Endothelial cell of umbilical vein (primary cell): ENCODE measurements around the gene LCTL. TPM values are rescaled to one million over a fixed set of nuclear protein-coding genes. Genes with fewer than 3 reads are reported as not detected.

Source experiments
- BruUV-seq: library from RNA; stranded (reverse); fragments of 400-500 nt; replicated peaks from 2 replicates; lab custom pipeline; 2021; lab: Mats Ljungman, UMichigan
- CTCF ChIA-PET: fragments of 300-600, 350-600 bp; sonication (Branson Sonifier 250); formaldehyde crosslinking; loops from one replicate; lab custom pipeline; 2021; ENCODE audit warnings: antibody characterized with exemption, inconsistent platforms; lab: Charles Lee
- POLR2A ChIA-PET: fragments of 300-600, 350-600 bp; sonication (Branson Sonifier 250); formaldehyde crosslinking; loops from one replicate; lab custom pipeline; 2021; ENCODE audit warnings: antibody characterized with exemption, inconsistent platforms; lab: Charles Lee
- DNase-seq: peaks from one replicate; pipeline ENCODE4 v3.0.0-alpha.2; 2011; ENCODE audit warnings: low read depth, low spot score
- FAIRE-seq: peaks from 2 replicates; lab custom pipeline; 2011; peaks lifted over from hg19 to GRCh38; lab: Jason Lieb, UNC
- H2AFZ ChIP-seq: 2 replicates; pipeline ENCODE4 v1.6.0; 2012; ENCODE audit warnings: low read depth, low read length, control low read depth, inconsistent platforms
- H3K27ac ChIP-seq: 2 replicates; pipeline ENCODE4 v1.5.1; 2011; ENCODE audit warnings: low read depth, mild to moderate bottlenecking, control low read depth, low read length, moderate library complexity; ENCODE audit not compliant: insufficient read depth
- H3K27me3 ChIP-seq, 2 experiments: 2 replicates each; pipeline versions ENCODE4 v1.6.0 to v1.6.1; 2011; ENCODE audit warnings: low read length in 2 of 2, mixed read lengths in 1 of 2; ENCODE audit not compliant: control insufficient read depth in 2 of 2, insufficient read depth in 2 of 2
- H3K36me3 ChIP-seq, 2 experiments: 2 replicates in 1 of 2; 3 replicates in 1 of 2; pipeline ENCODE4 v1.5.1; 2011; ENCODE audit warnings: low read length in 2 of 2, mild to moderate bottlenecking in 1 of 2, moderate library complexity in 1 of 2; ENCODE audit not compliant: control insufficient read depth in 2 of 2, insufficient read depth in 2 of 2; ENCODE audit errors: extremely low read depth in 1 of 2
- H3K4me1 ChIP-seq: 3 replicates; pipeline ENCODE4 v1.5.1; 2011; ENCODE audit warnings: mild to moderate bottlenecking, low read length; ENCODE audit not compliant: control insufficient read depth, insufficient read depth; ENCODE audit errors: extremely low read depth
- H3K4me2 ChIP-seq: 2 replicates; pipeline ENCODE4 v1.6.1; 2011; ENCODE audit warnings: low read length, control low read depth, mixed read lengths; ENCODE audit not compliant: insufficient read depth
- H3K4me3 ChIP-seq, 3 experiments: fragments of 200-600 bp in 1 of 3; sonication (generic), shearing (Covaris generic) in 1 of 3; replicated peaks in 1 of 3; 2 replicates each; pipeline ENCODE4 v1.5.1; 2011 to 2016; ENCODE audit warnings: control low read depth in 3 of 3, low read length in 3 of 3, mild to moderate bottlenecking in 2 of 3, inconsistent platforms in 1 of 3, low read depth in 1 of 3, moderate library complexity in 1 of 3; ENCODE audit not compliant: insufficient read depth in 1 of 3
- H3K79me2 ChIP-seq: 2 replicates; pipeline ENCODE4 v1.6.0; 2012; ENCODE audit warnings: low read length, inconsistent platforms; ENCODE audit not compliant: control insufficient read depth, insufficient read depth
- H3K9ac ChIP-seq: replicated peaks from 2 replicates; pipeline ENCODE3; 2011; ENCODE audit warnings: low read length, control low read depth; ENCODE audit not compliant: insufficient read depth; ENCODE audit errors: extremely low read depth
- H3K9me1 ChIP-seq: replicated peaks from 3 replicates; pipeline ENCODE4 v1.6.0; 2011; ENCODE audit warnings: mild to moderate bottlenecking, low read length; ENCODE audit not compliant: control insufficient read depth, insufficient read depth; ENCODE audit errors: extremely low read depth
- H3K9me3 ChIP-seq: replicated peaks from 2 replicates; pipeline ENCODE4 v1.5.1; 2012; ENCODE audit warnings: low read length, inconsistent platforms; ENCODE audit not compliant: control insufficient read depth, insufficient read depth
- H4K20me1 ChIP-seq: replicated peaks from 2 replicates; pipeline ENCODE3; 2011; ENCODE audit warnings: mild to moderate bottlenecking, low read length; ENCODE audit not compliant: control insufficient read depth, insufficient read depth; ENCODE audit errors: extremely low read depth
- EZH2 ChIP-seq: IDR thresholded peaks from 2 replicates; pipeline ENCODE4 v1.6.1; 2012; ENCODE audit warnings: borderline replicate concordance, low read depth, mild to moderate bottlenecking, moderate library complexity, low read length, inconsistent platforms; ENCODE audit not compliant: severe bottlenecking
- FOS ChIP-seq: IDR thresholded peaks from 2 replicates; pipeline ENCODE4 v1.6.1; 2011; ENCODE audit warnings: mild to moderate bottlenecking, low read length, moderate library complexity, borderline replicate concordance; ENCODE audit not compliant: insufficient read depth
- GATA2 ChIP-seq: IDR thresholded peaks from 2 replicates; pipeline ENCODE4 v1.7.0; 2011; ENCODE audit warnings: low read depth, mild to moderate bottlenecking, moderate library complexity, mixed read lengths, low read length; ENCODE audit not compliant: insufficient read length, insufficient read depth
- JUN ChIP-seq: IDR thresholded peaks from 2 replicates; pipeline ENCODE4 v1.6.1; 2011; ENCODE audit warnings: borderline replicate concordance, low read depth; ENCODE audit not compliant: insufficient read length, insufficient read depth
- MYC ChIP-seq: IDR thresholded peaks from one replicate; pipeline ENCODE4 v1.6.1; 2011; ENCODE audit warnings: mild to moderate bottlenecking, low read depth, low read length
- POLR2A ChIP-seq: IDR thresholded peaks from 2 replicates; pipeline ENCODE4 v1.6.1; 2012; ENCODE audit warnings: low read depth, mild to moderate bottlenecking, control low read depth, low read length
- POLR2AphosphoS5 ChIP-seq: IDR thresholded peaks from 2 replicates; pipeline ENCODE4 v1.6.1; 2012; ENCODE audit warnings: low read depth, mild to moderate bottlenecking, control low read depth, low read length, moderate library complexity; ENCODE audit not compliant: insufficient read depth
- dilution Hi-C: fragments of 300-500 bp; cut with MboI; formaldehyde crosslinking; loops from one replicate; pipeline ENCODE4 v1.15.0; 2019; ENCODE audit warnings: low sequenced_read_pairs; ENCODE audit not compliant: extremely low pct_ligation_motif_present
- intact Hi-C: fragments of 100-400 bp; cut with micrococcal nuclease; formaldehyde crosslinking; loops from one replicate; pipeline ENCODE4 v1.10.0; 2022
- polyA plus RNA-seq, 4 experiments: library from polyadenylated mRNA; depleted of rRNA in 3 of 4; stranded (reverse) in 3 of 4; unstranded in 1 of 4; fragments of >200 nt; gene quantifications; 2 replicates each; pipeline versions ENCODE4 v1.2.1 to v1.2.3, GENCODE V29; 2011 to 2012; ENCODE audit warnings: missing spikeins in 1 of 4
- total RNA-seq: library from RNA; stranded (reverse); gene quantifications from 2 replicates; pipeline ENCODE4 v1.2.3, GENCODE V29; 2021
- TF ChIP-seq, protein P1 (sequence below): IDR thresholded peaks from 2 replicates; pipeline ENCODE4 v1.6.1; 2011; ENCODE audit not compliant: insufficient read depth, insufficient read length
- TF ChIP-seq, protein P2 (sequence below), 2 donors: IDR thresholded peaks; 1 replicate in 1 of 2; 2 replicates in 1 of 2; pipeline ENCODE4 v1.5.1; 2011; ENCODE audit warnings: low read length in 2 of 2, mild to moderate bottlenecking in 2 of 2, moderate library complexity in 2 of 2, control low read depth in 1 of 2, inconsistent platforms in 1 of 2, low read depth in 1 of 2; ENCODE audit not compliant: insufficient read depth in 1 of 2; ENCODE audit errors: extremely low read depth in 1 of 2

LCTL gene
- total and polyA plus RNA-seq, 2 donors (not counting 3 experiments of a cell fraction or from before 2014, with no cell fraction given): 0.04 TPM; not detected in 1

DNA sequence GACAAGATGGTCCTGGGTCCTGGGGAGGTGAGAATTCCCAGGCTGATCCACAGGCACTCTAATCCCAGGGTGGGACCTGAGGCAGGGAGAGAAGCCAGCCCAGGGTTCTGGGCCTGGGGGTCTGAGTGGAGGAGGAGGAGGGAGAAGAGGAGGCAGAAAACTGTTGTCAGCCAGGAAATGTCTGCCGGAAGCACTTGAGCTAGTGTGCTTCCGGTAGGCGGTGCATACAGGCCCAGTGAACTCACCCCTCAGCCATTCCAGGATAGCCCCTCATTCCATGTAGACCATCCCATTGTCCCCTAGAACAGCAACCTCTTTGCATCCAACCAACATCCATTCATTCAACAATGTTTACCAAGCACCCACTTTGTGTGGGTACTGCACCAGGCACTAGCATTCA is 47.9 kb upstream of the LCTL start:
- H2AFZ ChIP-seq: peak overlapping the region; percentile 21
- POLR2A ChIA-PET: no interaction called here
- peak overlapping the region; percentile 17 for H3K9ac ChIP-seq
- H3K79me2 ChIP-seq: no peaks in the 10 kb centered on the region
- CTCF ChIA-PET: interaction anchor here (1.5 to 6.6 kb wide), 4 partner anchors 10 to 238 kb away, joined by 5 to 226 read pairs (median 6); partner anchors contain the start of gene SMAD6
- peak overlapping the region; percentile 15 for H3K4me2 ChIP-seq
- no peaks in the 10 kb centered on the region for H4K20me1 ChIP-seq
- peak overlapping the region; percentile 71 for H3K27ac ChIP-seq
- dilution Hi-C loops (no loop called here), intact Hi-C loops (loop anchor here (1.0 kb wide), 1 partner anchor 190 kb away; no protein-coding TSS in a partner anchor)
- H3K9me1 ChIP-seq: no peaks in the 10 kb centered on the region
- H3K36me3 ChIP-seq: no peaks in the 10 kb centered on the region
- no TSS peak for BruUV-seq
- TF ChIP-seq POLR2A: peak; percentile 64
- TF ChIP-seq, protein P1, sequence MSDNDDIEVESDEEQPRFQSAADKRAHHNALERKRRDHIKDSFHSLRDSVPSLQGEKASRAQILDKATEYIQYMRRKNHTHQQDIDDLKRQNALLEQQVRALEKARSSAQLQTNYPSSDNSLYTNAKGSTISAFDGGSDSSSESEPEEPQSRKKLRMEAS: no peak
- TF ChIP-seq POLR2AphosphoS5: peak; percentile 81
- H3K4me3 ChIP-seq: no peak overlapping the region
- FAIRE-seq (peak; percentile 95), DNase-seq (peak; percentile 72)
- H3K4me1 ChIP-seq: peaks cover 50% of the 10 kb centered on the region
- H3K27me3 ChIP-seq: no peaks in the 10 kb centered on the region
- no peaks in the 10 kb centered on the region for H3K9me3 ChIP-seq

DNA sequence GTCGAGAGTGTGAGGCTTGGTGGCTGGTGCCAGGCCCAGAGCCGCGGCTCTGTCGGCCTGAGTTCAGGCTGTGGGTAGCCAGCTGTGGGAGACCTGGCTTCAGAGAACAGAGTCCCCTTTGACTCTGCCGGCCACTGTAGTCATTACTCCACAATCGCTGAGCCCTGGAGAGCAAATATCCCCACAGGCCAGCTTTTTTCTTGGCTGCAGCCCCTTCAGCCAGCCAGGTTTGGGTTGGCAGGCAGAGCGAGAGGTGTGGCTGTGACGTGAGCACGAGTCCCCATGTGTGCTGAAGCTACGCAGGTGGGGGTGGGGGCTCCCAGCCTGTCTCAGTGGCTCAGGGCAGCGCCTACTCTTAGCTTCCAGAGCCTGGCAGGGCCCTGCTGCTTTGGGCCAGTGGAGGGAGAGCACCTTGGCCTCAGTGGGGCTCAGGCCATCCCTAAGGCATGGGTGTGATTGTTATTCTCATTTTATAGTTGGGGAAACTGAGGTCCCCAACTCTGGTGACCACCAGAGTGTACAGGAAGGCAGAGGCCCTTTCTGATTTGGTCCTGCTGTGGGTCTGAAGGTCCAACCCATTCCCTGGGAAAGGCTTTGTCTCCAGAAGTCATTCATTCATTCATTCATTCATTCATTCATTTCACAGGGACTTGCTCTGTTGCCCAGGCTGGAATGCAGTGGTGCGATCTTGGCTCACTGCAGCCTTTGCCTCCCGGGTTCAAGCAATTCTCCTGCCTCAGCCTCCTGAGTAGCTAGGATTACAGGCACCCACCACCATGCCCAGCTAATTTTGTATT is 45.7 kb upstream of the LCTL start:
- Histone ChIP-seq H3K27me3 (no peaks in the 10 kb centered on the region), H3K4me1 (peaks cover 30% of the 10 kb centered on the region), H3K9me3 (no peaks in the 10 kb centered on the region), H3K9ac (no peak overlapping the region), H3K27ac (no peak overlapping the region), H3K9me1 (no peaks in the 10 kb centered on the region), H3K4me3 (no peak overlapping the region), H3K4me2 (no peak overlapping the region), H3K79me2 (no peaks in the 10 kb centered on the region), H2AFZ (no peak overlapping the region), H3K36me3 (no peaks in the 10 kb centered on the region), H4K20me1 (no peaks in the 10 kb centered on the region)
- no peak for FAIRE-seq
- BruUV-seq: no TSS peak
- intact Hi-C loops (no loop called here), dilution Hi-C loops (no loop called here)
- CTCF ChIA-PET: interaction anchor here (1.2 to 2.3 kb wide), 2 partner anchors 96 to 241 kb away, joined by 4 to 9 read pairs; no protein-coding TSS in a partner anchor
- POLR2A ChIA-PET: no interaction called here
- DNase-seq: no peak
- TF ChIP-seq, protein P2, sequence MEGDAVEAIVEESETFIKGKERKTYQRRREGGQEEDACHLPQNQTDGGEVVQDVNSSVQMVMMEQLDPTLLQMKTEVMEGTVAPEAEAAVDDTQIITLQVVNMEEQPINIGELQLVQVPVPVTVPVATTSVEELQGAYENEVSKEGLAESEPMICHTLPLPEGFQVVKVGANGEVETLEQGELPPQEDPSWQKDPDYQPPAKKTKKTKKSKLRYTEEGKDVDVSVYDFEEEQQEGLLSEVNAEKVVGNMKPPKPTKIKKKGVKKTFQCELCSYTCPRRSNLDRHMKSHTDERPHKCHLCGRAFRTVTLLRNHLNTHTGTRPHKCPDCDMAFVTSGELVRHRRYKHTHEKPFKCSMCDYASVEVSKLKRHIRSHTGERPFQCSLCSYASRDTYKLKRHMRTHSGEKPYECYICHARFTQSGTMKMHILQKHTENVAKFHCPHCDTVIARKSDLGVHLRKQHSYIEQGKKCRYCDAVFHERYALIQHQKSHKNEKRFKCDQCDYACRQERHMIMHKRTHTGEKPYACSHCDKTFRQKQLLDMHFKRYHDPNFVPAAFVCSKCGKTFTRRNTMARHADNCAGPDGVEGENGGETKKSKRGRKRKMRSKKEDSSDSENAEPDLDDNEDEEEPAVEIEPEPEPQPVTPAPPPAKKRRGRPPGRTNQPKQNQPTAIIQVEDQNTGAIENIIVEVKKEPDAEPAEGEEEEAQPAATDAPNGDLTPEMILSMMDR (IDR thresholded peaks at IDR 0.05; ENCODE audit: extremely low read depth in 1 of 2, insufficient read depth in 1 of 2, low read depth in 1 of 2, low read length in 2 of 2): no peak
- TF ChIP-seq, protein P1: no peak
- TF ChIP-seq JUN (no peak), EZH2 (no peak), POLR2A (no peak), FOS (no peak), GATA2 (no peak), MYC (no peak), POLR2AphosphoS5 (no peak)
